GM21529 (cell line): ENCODE results near the gene KLF15.

ENCODE experiments used
- ATAC-seq: cut with Tn5 transposase; IDR thresholded peaks from one replicate; pipeline ENCODE4 v1.9.1; 2021; ENCODE audit not compliant: unreplicated experiment

Gene KLF15

GRCh38 chr3:126308394-126309125 is 48.6 kb downstream of the KLF15 start:
- ATAC-seq: no peak

- ATAC-seq: no peak
These were observed 49.4 kb downstream of the KLF15 start for GRCh38 chr3:126307591-126308393.

- no peak for ATAC-seq
These were observed 50.2 kb downstream of the KLF15 start for GRCh38 chr3:126306888-126307482.

GRCh38 chr3:126306397-126306796 is 50.8 kb downstream of the KLF15 start:
- ATAC-seq: no peak

GRCh38 chr3:126305427-126305826 is 51.8 kb downstream of the KLF15 start:
- ATAC-seq: no peak

GRCh38 chr3:126304704-126305103 is 52.5 kb downstream of the KLF15 start:
- no peak for ATAC-seq

GRCh38 chr3:126304291-126304690 is 52.9 kb downstream of the KLF15 start:
- ATAC-seq: no peak

GRCh38 chr3:126303272-126303671 is 53.9 kb downstream of the KLF15 start:
- ATAC-seq: no peak

- ATAC-seq: no peak
These were observed 56.3 kb downstream of the KLF15 start for GRCh38 chr3:126300761-126301481.

GRCh38 chr3:126300001-126300760 is 57.0 kb downstream of the KLF15 start:
- ATAC-seq: no peak

GRCh38 chr3:126295407-126295939 is 61.7 kb downstream of the KLF15 start:
- no peak for ATAC-seq

GRCh38 chr3:126294211-126294808 is 62.9 kb downstream of the KLF15 start:
- no peak for ATAC-seq

- no peak for ATAC-seq
These were observed 63.7 kb downstream of the KLF15 start for GRCh38 chr3:126293370-126294082.
